Mesendoderm (in vitro differentiated cells): ENCODE data around the gene ADPRH.

Source experiments
- DNase-seq: peaks from one replicate; pipeline ENCODE4 v3.0.0; 2013
- H2AK5ac ChIP-seq: 2 replicates; pipeline ENCODE4 v1.6.1; 2013; ENCODE audit warnings: low read length, inconsistent platforms
- H2BK120ac ChIP-seq: 2 replicates; pipeline ENCODE4 v1.6.1; 2013; ENCODE audit warnings: low read depth, mild to moderate bottlenecking, low read length, moderate library complexity, mixed read lengths
- H2BK15ac ChIP-seq: replicated peaks from 2 replicates; pipeline ENCODE4 v1.6.1; 2013; ENCODE audit warnings: low read depth, mild to moderate bottlenecking, moderate library complexity
- H2BK5ac ChIP-seq: 2 replicates; pipeline ENCODE4 v1.6.1; 2013; ENCODE audit warnings: low read length, inconsistent platforms
- H3K18ac ChIP-seq: 2 replicates; pipeline ENCODE4 v1.6.1; 2013; ENCODE audit warnings: mild to moderate bottlenecking, low read length, mixed read lengths
- H3K23ac ChIP-seq: one replicate; pipeline ENCODE4 v1.6.1; 2013; ENCODE audit warnings: low read length
- H3K27ac ChIP-seq: 2 replicates; pipeline ENCODE4 v1.5.1; 2013; ENCODE audit warnings: low read depth, mild to moderate bottlenecking, inconsistent platforms, low read length, moderate library complexity
- H3K27me3 ChIP-seq: 2 replicates; pipeline ENCODE4 v1.6.1; 2013; ENCODE audit warnings: low read length, control low read depth, mild to moderate bottlenecking, inconsistent platforms; ENCODE audit not compliant: insufficient read depth, poor library complexity
- H3K36me3 ChIP-seq: 2 replicates; pipeline ENCODE4 v1.6.1; 2013; ENCODE audit warnings: low read length, inconsistent platforms; ENCODE audit not compliant: control insufficient read depth, insufficient read depth
- H3K4ac ChIP-seq: one replicate; pipeline ENCODE4 v1.6.1; 2013; ENCODE audit warnings: low read depth, mild to moderate bottlenecking, low read length, moderate library complexity
- H3K4me1 ChIP-seq: 2 replicates; pipeline ENCODE4 v1.6.1; 2013; ENCODE audit warnings: low read depth, low read length, inconsistent platforms; ENCODE audit not compliant: control insufficient read depth
- H3K4me2 ChIP-seq: 2 replicates; pipeline ENCODE4 v1.6.1; 2013; ENCODE audit warnings: low read length
- H3K4me3 ChIP-seq: 2 replicates; pipeline ENCODE4 v1.5.1; 2013; ENCODE audit warnings: mild to moderate bottlenecking, low read length
- H3K56ac ChIP-seq: one replicate; pipeline ENCODE4 v1.6.1; 2013; ENCODE audit warnings: low read length
- H3K79me1 ChIP-seq: 2 replicates; pipeline ENCODE4 v1.6.1; 2013; ENCODE audit warnings: low read length, inconsistent platforms
- H3K79me2 ChIP-seq: 2 replicates; pipeline ENCODE4 v1.6.1; 2013; ENCODE audit warnings: mild to moderate bottlenecking, low read length; ENCODE audit not compliant: control insufficient read depth, insufficient read depth
- H3K9ac ChIP-seq: 2 replicates; pipeline ENCODE4 v1.6.1; 2013; ENCODE audit warnings: low read length, inconsistent platforms
- H4K5ac ChIP-seq: one replicate; pipeline ENCODE4 v1.6.1; 2013; ENCODE audit warnings: low read length
- H4K8ac ChIP-seq: one replicate; pipeline ENCODE4 v1.6.1; 2013; ENCODE audit warnings: low read depth, mild to moderate bottlenecking, control low read depth, low read length, moderate library complexity
- WGBS: extraction: QIAGEN DNeasy Blood & Tissue Kit; methylation state at CpG from one replicate; pipeline ENCODE4 v1.1.7; 2013; ENCODE audit warnings: low lambda C conversion rate, missing lambda C conversion rate; ENCODE audit not compliant: insufficient coverage; ENCODE audit errors: extremely low coverage; 5-methylcytosine and 5-hydroxymethylcytosine counted together

Gene ADPRH

GRCh38 chr3:119557192-119557876 lies 22.0 kb upstream of the ADPRH start:
- H3K23ac ChIP-seq, result no peak overlapping the region
- no peak for DNase-seq
- no peak overlapping the region for H2BK120ac ChIP-seq
- no peaks in the 10 kb centered on the region for H3K27me3 ChIP-seq
- H2BK15ac ChIP-seq, result no peak overlapping the region
- no peak overlapping the region for H4K8ac ChIP-seq
- no peaks in the 10 kb centered on the region for H3K36me3 ChIP-seq
- H2AK5ac ChIP-seq, result no peak overlapping the region
- no peaks in the 10 kb centered on the region for H3K4me1 ChIP-seq
- no peak overlapping the region for H3K4me2 ChIP-seq
- H3K56ac ChIP-seq, result no peak overlapping the region
- no peaks in the 10 kb centered on the region for H3K79me2 ChIP-seq
- WGBS, result no CpG with 5 or more reads among the region's 7 CpGs
- H3K18ac ChIP-seq, result no peak overlapping the region
- H3K79me1 ChIP-seq, result no peaks in the 10 kb centered on the region
- H2BK5ac ChIP-seq, result no peak overlapping the region
- H3K4me3 ChIP-seq, result no peak overlapping the region
- H4K5ac ChIP-seq, result no peak overlapping the region
- no peak overlapping the region for H3K4ac ChIP-seq
- no peak overlapping the region for H3K9ac ChIP-seq
- H3K27ac ChIP-seq, result no peak overlapping the region

GRCh38 chr3:119557877-119558269 lies 21.4 kb upstream of the ADPRH start:
- WGBS, result no CpG with 5 or more reads among the region's 3 CpGs
- Histone ChIP-seq H3K56ac (no peak overlapping the region), H3K79me2 (no peaks in the 10 kb centered on the region), H3K18ac (no peak overlapping the region), H3K4ac (no peak overlapping the region), H3K79me1 (no peaks in the 10 kb centered on the region), H3K4me1 (no peaks in the 10 kb centered on the region), H4K8ac (no peak overlapping the region), H3K4me2 (no peak overlapping the region), H3K23ac (no peak overlapping the region), H3K27ac (no peak overlapping the region), H3K27me3 (no peaks in the 10 kb centered on the region), H2BK120ac (no peak overlapping the region), H2BK15ac (no peak overlapping the region), H2AK5ac (no peak overlapping the region), H3K36me3 (no peaks in the 10 kb centered on the region), H3K9ac (no peak overlapping the region), H4K5ac (no peak overlapping the region), H2BK5ac (no peak overlapping the region), H3K4me3 (no peak overlapping the region)
- DNase-seq, result no peak

- Histone ChIP-seq H3K27me3 (no peaks in the 10 kb centered on the region), H3K4me2 (no peak overlapping the region), H3K56ac (no peak overlapping the region), H3K79me1 (no peaks in the 10 kb centered on the region), H3K18ac (no peak overlapping the region), H3K27ac (no peak overlapping the region), H3K23ac (no peak overlapping the region), H3K4me3 (no peak overlapping the region), H2BK5ac (no peak overlapping the region), H2AK5ac (no peak overlapping the region), H3K4ac (no peak overlapping the region), H4K5ac (no peak overlapping the region), H3K79me2 (no peaks in the 10 kb centered on the region), H2BK120ac (no peak overlapping the region), H2BK15ac (no peak overlapping the region), H3K4me1 (no peaks in the 10 kb centered on the region), H4K8ac (no peak overlapping the region), H3K9ac (no peak overlapping the region), H3K36me3 (no peaks in the 10 kb centered on the region)
- no CpG with 5 or more reads among the region's 9 CpGs for WGBS
- no peak for DNase-seq
Measured at GRCh38 chr3:119558626-119559317, 20.5 kb upstream of the ADPRH start.

- Histone ChIP-seq H3K4ac (no peak within 1 kb of the TSS), H3K79me2 (no peaks in the 10 kb centered on the region), H3K9ac (no peak within 1 kb of the TSS), H4K5ac (no peak within 1 kb of the TSS), H3K27ac (no peak within 1 kb of the TSS), H2AK5ac (no peak within 1 kb of the TSS), H3K36me3 (no peaks in the 10 kb centered on the region), H3K27me3 (no peaks in the 10 kb centered on the region), H3K4me1 (no peaks in the 10 kb centered on the region), H2BK15ac (no peak within 1 kb of the TSS), H4K8ac (no peak within 1 kb of the TSS), H3K18ac (no peak within 1 kb of the TSS), H2BK120ac (no peak within 1 kb of the TSS), H3K4me2 (no peak within 1 kb of the TSS), H3K79me1 (no peaks in the 10 kb centered on the region), H3K56ac (peak within 1 kb of the TSS; percentile 52), H2BK5ac (no peak within 1 kb of the TSS), H3K4me3 (no peak within 1 kb of the TSS), H3K23ac (no peak within 1 kb of the TSS)
- peak; percentile 76 for DNase-seq
- WGBS, result no CpG with 5 or more reads among the region's 7 CpGs
Measured at GRCh38 chr3:119559441-119559963, 19.8 kb upstream of the ADPRH start, which contains the start of gene CD80. Gene CD80, minus strand, starts transcription at chr3:119559614. Its CDS starts 1,886 bp downstream, at chr3:119557728.

GRCh38 chr3:119560160-119560559 lies 19.1 kb upstream of the ADPRH start:
- Histone ChIP-seq H3K18ac (no peak overlapping the region), H4K5ac (no peak overlapping the region), H3K4me1 (no peaks in the 10 kb centered on the region), H3K27ac (no peak overlapping the region), H3K56ac (no peak overlapping the region), H2BK15ac (no peak overlapping the region), H3K79me1 (no peaks in the 10 kb centered on the region), H3K4me3 (no peak overlapping the region), H2BK120ac (no peak overlapping the region), H3K9ac (no peak overlapping the region), H3K36me3 (no peaks in the 10 kb centered on the region), H3K4me2 (no peak overlapping the region), H4K8ac (no peak overlapping the region), H2BK5ac (no peak overlapping the region), H3K4ac (no peak overlapping the region), H3K27me3 (no peaks in the 10 kb centered on the region), H2AK5ac (no peak overlapping the region), H3K23ac (no peak overlapping the region), H3K79me2 (no peaks in the 10 kb centered on the region)
- DNase-seq, result no peak
- WGBS, result no CpG with 5 or more reads among the region's 5 CpGs
